HCT116 (cell line): ENCODE results near the gene PGM2L1. TPM values are rescaled to one million over a fixed set of nuclear protein-coding genes. Genes with fewer than 3 reads are reported as not detected.

Experiments
- ATAC-seq: fragments of 200-7000 bp; cut with Tn5 transposase; 2 replicates; pipeline ENCODE4 v1.9.1; 2020; ENCODE audit warnings: mild to moderate bottlenecking, moderate library complexity
- BruUV-seq: library from RNA; stranded (reverse); fragments of 400-500 nt; replicated peaks from 2 replicates; lab custom pipeline; 2021; lab: Mats Ljungman, UMichigan
- CTCF ChIA-PET: fragments of 300-600 bp; sonication (Branson Sonifier 250); formaldehyde crosslinking; loops from one replicate; lab custom pipeline; 2021; ENCODE audit warnings: antibody characterized with exemption; lab: Charles Lee
- POLR2A ChIA-PET: fragments of 300-600, 350-600 bp; sonication (Branson Sonifier 250); formaldehyde crosslinking; loops from one replicate; lab custom pipeline; 2021; ENCODE audit warnings: antibody characterized with exemption; lab: Charles Lee
- RAD21 ChIA-PET, 2 experiments: fragments of 300-600 bp; sonication (Branson Sonifier 250); formaldehyde crosslinking; loops; one replicate each; lab custom pipeline; 2023; ENCODE audit warnings: low total read pairs in 2 of 2; ENCODE audit not compliant: uncharacterized antibody in 2 of 2, unreplicated experiment in 2 of 2, low non-redundant PET in 1 of 2; lab: Charles Lee
- DNase-seq: peaks from one replicate; pipeline ENCODE4 v3.0.0-alpha.2; 2010; ENCODE audit warnings: low read depth, low spot score
- H2AFZ ChIP-seq: fragments of 200-600 bp; shearing (Covaris generic), sonication (generic); 2 replicates; pipeline ENCODE4 v1.6.1; 2017; ENCODE audit warnings: low read depth, mixed run types, mixed read lengths, antibody characterized with exemption, low read length; ENCODE audit not compliant: poor library complexity, severe bottlenecking
- H3K27ac ChIP-seq: 2 replicates; pipeline ENCODE4 v1.5.1; 2012; ENCODE audit warnings: low read depth, low read length
- H3K27me3 ChIP-seq: fragments of 200-600 bp; sonication (generic); 2 replicates; pipeline ENCODE4 v1.6.1; 2016; ENCODE audit warnings: mixed run types, low read length, mixed read lengths; ENCODE audit not compliant: insufficient read depth
- H3K36me3 ChIP-seq, 2 experiments: fragments of 200-500 bp in 1 of 2; fragments of 200-600 bp in 1 of 2; sonication (Bioruptor generic) in 1 of 2; sonication (generic) in 1 of 2; 2 replicates each; pipeline versions ENCODE4 v1.5.1 to v1.6.1; 2014 to 2016; ENCODE audit warnings: low read length in 2 of 2, inconsistent platforms in 1 of 2, mixed read lengths in 1 of 2, mixed run types in 1 of 2; ENCODE audit not compliant: insufficient read depth in 2 of 2, control insufficient read depth in 1 of 2
- H3K4me1 ChIP-seq, 2 experiments: fragments of 200-600 bp in 1 of 2; sonication (generic) in 1 of 2; 2 replicates each; pipeline versions ENCODE4 v1.5.1 to v1.6.1; 2012 to 2017; ENCODE audit warnings: low read length in 2 of 2, inconsistent platforms in 1 of 2, mild to moderate bottlenecking in 1 of 2, mixed read lengths in 1 of 2, mixed run types in 1 of 2, moderate library complexity in 1 of 2; ENCODE audit not compliant: insufficient read depth in 2 of 2, control insufficient read depth in 1 of 2
- H3K4me2 ChIP-seq: fragments of 200-600 bp; sonication (generic); 2 replicates; pipeline ENCODE4 v1.6.1; 2017; ENCODE audit warnings: mixed run types, low read length, mixed read lengths
- H3K4me3 ChIP-seq, 2 experiments: fragments of 200-600 bp in 1 of 2; sonication (generic) in 1 of 2; replicated peaks in 1 of 2; 2 replicates each; pipeline ENCODE4 v1.5.1; 2011 to 2016; ENCODE audit warnings: low read length in 2 of 2, control low read depth in 1 of 2, low read depth in 1 of 2, mild to moderate bottlenecking in 1 of 2, mixed read lengths in 1 of 2, mixed run types in 1 of 2
- H3K79me2 ChIP-seq: fragments of 200-600 bp; sonication (generic); 2 replicates; pipeline ENCODE4 v1.6.1; 2017; ENCODE audit warnings: mild to moderate bottlenecking, mixed run types, low read length, moderate library complexity, mixed read lengths; ENCODE audit not compliant: insufficient read depth
- H3K9ac ChIP-seq: fragments of 200-600 bp; sonication (generic); 2 replicates; pipeline ENCODE4 v1.6.1; 2016; ENCODE audit warnings: low read length, mixed read lengths
- H3K9me2 ChIP-seq: fragments of 200-600 bp; sonication (generic), shearing (Covaris generic); 2 replicates; pipeline ENCODE4 v1.6.1; 2017; ENCODE audit warnings: mixed run types, mild to moderate bottlenecking, moderate library complexity; ENCODE audit not compliant: insufficient read depth
- H3K9me3 ChIP-seq, 2 experiments: fragments of 200-500 bp in 1 of 2; fragments of 200-600 bp in 1 of 2; sonication (Bioruptor generic) in 1 of 2; sonication (generic) in 1 of 2; 2 replicates each; pipeline ENCODE4 v1.6.1; 2014 to 2017; ENCODE audit warnings: low read length in 2 of 2, mixed read lengths in 2 of 2, inconsistent platforms in 1 of 2, low read depth in 1 of 2, mild to moderate bottlenecking in 1 of 2, mixed run types in 1 of 2, moderate library complexity in 1 of 2; ENCODE audit not compliant: control insufficient read depth in 1 of 2, insufficient read depth in 1 of 2
- H4K20me1 ChIP-seq: fragments of 200-600 bp; sonication (generic), shearing (Covaris generic); 2 replicates; pipeline ENCODE4 v1.6.1; 2017; ENCODE audit warnings: mixed run types, mild to moderate bottlenecking, moderate library complexity; ENCODE audit not compliant: insufficient read depth
- CBX3 ChIP-seq: IDR thresholded peaks from 2 replicates; pipeline ENCODE4 v1.6.1; 2012; ENCODE audit warnings: low read depth
- ELF1 ChIP-seq: IDR thresholded peaks from 2 replicates; pipeline ENCODE4 v1.6.1; 2012; ENCODE audit warnings: low read depth, borderline replicate concordance
- POLR2AphosphoS5 ChIP-seq: IDR thresholded peaks from 2 replicates; pipeline ENCODE4 v1.6.1; 2011; ENCODE audit warnings: mild to moderate bottlenecking, low read depth, low read length, moderate library complexity
- RAD21 ChIP-seq: IDR thresholded peaks from 2 replicates; pipeline ENCODE4 v1.6.1; 2012; ENCODE audit warnings: low read depth, mild to moderate bottlenecking
- SIN3A ChIP-seq: IDR thresholded peaks from 2 replicates; pipeline ENCODE4 v1.6.1; 2012; ENCODE audit warnings: low read depth
- ZNF274 ChIP-seq: fragments of 200-500 bp; sonication (Bioruptor generic); IDR thresholded peaks from 2 replicates; pipeline ENCODE4 v1.6.1; 2014; ENCODE audit warnings: mild to moderate bottlenecking, low read depth, low read length, inconsistent platforms
- intact Hi-C: fragments of 100-400 bp; cut with micrococcal nuclease; formaldehyde crosslinking; loops from 2 replicates; pipeline ENCODE4 v1.10.0; 2022
- total RNA-seq: library from RNA; stranded (reverse); gene quantifications from one replicate; pipeline ENCODE4 v1.2.1, GENCODE V29; 2021; ENCODE audit not compliant: unreplicated experiment
- TF ChIP-seq, protein P1 (sequence below): IDR thresholded peaks from 2 replicates; pipeline ENCODE4 v1.6.1; 2012

The PGM2L1 gene
- total RNA-seq, 1 experiment from 2014 or later: 4.9 TPM

DNA sequence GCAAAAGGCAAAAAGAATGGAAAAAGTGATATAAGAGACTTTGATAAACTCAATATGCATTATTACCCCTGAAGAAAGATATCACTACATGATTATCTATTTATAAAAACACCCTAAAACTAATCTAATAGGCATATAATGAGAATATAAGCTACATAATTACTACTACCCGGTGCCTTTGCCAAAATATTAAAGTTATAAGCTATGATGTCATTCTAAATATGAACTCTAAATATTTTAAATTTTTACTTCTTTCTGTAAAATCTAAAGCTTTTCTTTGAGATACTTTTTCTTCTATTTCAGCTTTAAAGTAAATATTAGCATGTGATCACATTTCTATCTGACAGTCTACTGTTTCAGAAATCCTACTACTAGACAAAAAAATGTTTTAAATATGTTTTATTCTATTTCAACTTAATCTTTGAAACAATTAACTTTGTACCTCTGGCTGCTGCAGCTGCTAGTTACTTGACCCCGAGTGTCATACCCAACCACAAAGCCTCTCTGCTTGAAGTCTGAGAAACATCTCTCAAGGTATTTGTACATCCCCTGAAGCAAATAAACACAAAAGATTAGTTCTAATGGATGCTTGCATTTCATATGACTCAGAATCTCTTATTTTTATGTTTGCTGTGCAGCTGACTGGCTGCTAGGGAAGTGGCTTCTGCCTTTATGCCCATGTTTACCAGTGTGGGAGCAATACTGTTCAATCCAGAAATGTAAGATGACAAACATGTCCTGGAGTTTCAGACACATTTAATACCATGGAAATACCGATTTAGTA is 26.8 kb downstream of the PGM2L1 start:
- no peak for DNase-seq

DNA sequence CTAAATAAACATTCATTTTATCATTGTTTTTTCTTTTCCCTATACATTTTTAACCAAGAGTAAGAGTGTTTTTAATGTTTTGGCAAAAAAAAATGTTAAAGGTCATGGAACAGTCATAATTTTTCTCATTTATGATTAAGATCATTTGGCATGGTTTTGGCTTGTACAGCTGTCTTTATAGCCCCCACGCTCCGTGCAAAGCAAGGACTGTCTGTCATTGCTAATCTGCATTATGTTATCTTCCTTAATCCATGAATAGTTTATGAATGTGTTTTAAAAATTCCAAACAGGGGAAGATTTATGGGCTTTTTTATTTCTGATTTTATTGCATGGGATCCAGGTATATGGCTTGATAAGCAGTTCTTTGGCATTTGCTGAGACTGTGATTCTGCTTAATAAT is 28.1 kb downstream of the PGM2L1 start:
- Histone ChIP-seq H3K36me3 (no peaks in the 10 kb centered on the region), H3K4me1 (no peaks in the 10 kb centered on the region), H3K4me2 (no peak overlapping the region), H3K79me2 (no peaks in the 10 kb centered on the region), H3K9me2 (no peaks in the 10 kb centered on the region), H4K20me1 (no peaks in the 10 kb centered on the region), H3K4me3 (no peak overlapping the region), H3K9me3 (no peaks in the 10 kb centered on the region), H3K9ac (no peak overlapping the region), H3K27me3 (no peaks in the 10 kb centered on the region), H3K27ac (no peak overlapping the region), H2AFZ (no peak overlapping the region)
- intact Hi-C loops: no loop called here
- POLR2A ChIA-PET: no interaction called here
- CTCF ChIA-PET: no interaction called here
- RAD21 ChIA-PET: no interaction called here
- BruUV-seq: no TSS peak
- ATAC-seq: no peak
- TF ChIP-seq ELF1 (no peak), POLR2AphosphoS5 (no peak), ZNF274 (no peak), CBX3 (no peak)
- TF ChIP-seq, protein P1, sequence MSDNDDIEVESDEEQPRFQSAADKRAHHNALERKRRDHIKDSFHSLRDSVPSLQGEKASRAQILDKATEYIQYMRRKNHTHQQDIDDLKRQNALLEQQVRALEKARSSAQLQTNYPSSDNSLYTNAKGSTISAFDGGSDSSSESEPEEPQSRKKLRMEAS: no peak
- DNase-seq: no peak

More for the DNA sequence above, 26.8 kb downstream of the PGM2L1 start:
- Histone ChIP-seq H3K4me3 (no peak overlapping the region), H3K9me3 (no peaks in the 10 kb centered on the region), H3K4me1 (no peaks in the 10 kb centered on the region), H3K9ac (no peak overlapping the region), H4K20me1 (no peaks in the 10 kb centered on the region), H3K79me2 (no peaks in the 10 kb centered on the region), H2AFZ (no peak overlapping the region), H3K36me3 (no peaks in the 10 kb centered on the region), H3K9me2 (no peaks in the 10 kb centered on the region), H3K27ac (no peak overlapping the region), H3K27me3 (no peaks in the 10 kb centered on the region), H3K4me2 (no peak overlapping the region)
- ChIA-PET CTCF (no interaction called here), POLR2A (no interaction called here), RAD21 (no interaction called here)
- no TSS peak for BruUV-seq
- intact Hi-C loops: no loop called here
- ATAC-seq: no peak
- TF ChIP-seq SIN3A (no peak), RAD21 (no peak)
